ENCODE measurements around the gene ZNF142. TPM values are rescaled to one million over a fixed set of nuclear protein-coding genes. Genes with fewer than 3 reads are reported as not detected.
A peak's percentile ranks its signal among the peaks of the same experiment; 100 is the strongest.

The ZNF142 gene
- polyA plus RNA-seq, 3 donors = 0.72 to 15.6 (median 3.3) TPM

DNA sequence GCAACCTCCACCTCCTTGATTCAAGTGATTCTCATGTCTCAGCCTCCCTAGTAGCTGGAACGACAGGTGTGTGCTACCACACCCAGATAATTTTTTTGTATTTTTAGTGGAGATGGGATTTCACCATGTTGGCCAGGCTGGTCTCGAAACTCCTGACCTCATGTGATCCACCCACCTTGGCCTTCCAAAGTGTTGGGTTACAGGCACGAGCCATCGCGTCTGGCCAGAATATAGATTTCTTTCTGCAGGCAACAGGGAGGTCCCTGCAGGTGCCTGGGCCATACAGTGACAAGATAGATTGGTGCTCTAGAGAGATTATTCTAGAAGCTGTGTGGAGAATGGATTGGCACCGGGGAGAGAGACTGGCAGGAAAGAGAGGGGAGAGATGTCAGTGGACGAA lies 38.4 kb downstream of the ZNF142 start:
- Histone ChIP-seq H4K20me1 (ENCODE audit: insufficient read depth, low read length) (no peaks in the 10 kb centered on the region), H3K27me3 (ENCODE audit: control insufficient read depth in 2 of 2, insufficient read depth in 2 of 2, low read length in 2 of 2) (no peaks in the 10 kb centered on the region), H3K27ac (ENCODE audit: low read depth in 1 of 2, low read length in 2 of 2) (no peak overlapping the region), H3K4me1 (ENCODE audit: control insufficient read depth in 1 of 2, insufficient read depth in 2 of 2, low read length in 2 of 2) (peaks cover 18% of the 10 kb centered on the region in 2 donors), H2AFZ (ENCODE audit: insufficient read depth, low read depth, low read length, poor library complexity, severe bottlenecking) (no peak overlapping the region), H3K9ac (ENCODE audit: insufficient read depth, low read length, poor library complexity, severe bottlenecking) (no peak overlapping the region), H3K9me3 (replicated peaks in 1 of 2; ENCODE audit: control insufficient read depth in 1 of 2, insufficient read depth in 1 of 2, low read length in 2 of 2) (no peaks in the 10 kb centered on the region), H3K36me3 (replicated peaks in 1 of 2; ENCODE audit: control insufficient read depth in 1 of 2, insufficient read depth in 2 of 2, low read length in 2 of 2) (no peaks in the 10 kb centered on the region), H3K4me2 (replicated peaks; ENCODE audit: extremely low read depth, low read length, poor library complexity, severe bottlenecking) (no peak overlapping the region), H3K4me3 (replicated peaks in 1 of 3; ENCODE audit: low read depth in 2 of 3, low read length in 3 of 3) (no peak overlapping the region), H3K79me2 (ENCODE audit: insufficient read depth, low read length) (no peaks in the 10 kb centered on the region)
- Mint-ChIP-seq H3K27ac (no peak overlapping the region), H3K27me3 (ENCODE audit: low read depth in 3 of 3) (peaks cover 0 to 4% (median 2%) of the 10 kb centered on the region in 3 donors), H3K36me3 (no peaks in the 10 kb centered on the region), H3K4me1 (peaks cover 19% of the 10 kb centered on the region), H3K9me3 (peaks cover 0 to 1% (median 0%) of the 10 kb centered on the region in 7 donors), H3K4me3 (no peak overlapping the region)
- TF ChIP-seq CTCF (IDR thresholded peaks at IDR 0.05) = no peak
- intact Hi-C loops (cut with micrococcal nuclease) = no loop called here
- no peak for DNase-seq
- no CpG with 5 or more reads among the region's 7 CpGs for WGBS (ENCODE audit: insufficient coverage)

DNA sequence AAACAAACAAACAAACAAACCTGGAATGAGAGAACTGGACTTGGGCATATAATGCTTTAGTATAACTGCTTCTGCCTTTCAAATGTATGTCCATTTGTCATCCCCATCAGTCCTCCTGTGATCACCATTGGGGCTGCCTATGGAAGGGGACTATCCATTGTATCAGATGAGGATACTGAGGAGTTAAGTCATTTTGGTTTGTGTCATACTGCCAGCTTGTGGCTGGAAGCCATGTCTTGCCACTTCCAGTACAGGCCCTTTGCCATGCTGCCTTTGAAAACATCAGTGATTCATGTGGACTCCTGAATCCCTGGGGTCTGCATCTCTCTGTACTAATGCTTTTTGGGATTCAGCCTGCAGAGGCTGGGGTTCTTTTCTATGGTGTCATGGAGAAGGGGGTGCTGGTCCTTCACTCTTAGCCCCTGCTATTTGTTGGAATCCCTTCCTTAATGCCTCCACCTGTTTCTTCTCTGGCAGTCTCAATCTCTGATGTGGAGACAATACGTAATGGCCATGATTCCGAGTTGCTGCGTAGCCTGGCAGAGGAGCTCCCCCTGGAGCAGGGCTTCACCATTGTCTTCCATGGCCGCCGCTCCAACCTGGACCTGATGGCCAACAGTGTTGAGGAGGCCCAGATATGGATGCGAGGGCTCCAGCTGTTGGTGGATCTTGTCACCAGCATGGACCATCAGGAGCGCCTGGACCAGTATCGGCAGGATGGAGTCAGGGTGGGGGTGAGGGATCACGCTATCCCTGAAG lies 41.1 kb downstream of the ZNF142 start:
- H3K4me1 ChIP-seq (ENCODE audit: control insufficient read depth in 1 of 2, insufficient read depth in 2 of 2, low read length in 2 of 2) = peaks cover 9% of the 10 kb centered on the region in 2 donors
- H2AFZ ChIP-seq (ENCODE audit: insufficient read depth, low read depth, low read length, poor library complexity, severe bottlenecking) = no peak overlapping the region
- no peaks in the 10 kb centered on the region for H3K36me3 ChIP-seq (replicated peaks in 1 of 2; ENCODE audit: control insufficient read depth in 1 of 2, insufficient read depth in 2 of 2, low read length in 2 of 2)
- no peaks in the 10 kb centered on the region for H4K20me1 ChIP-seq (ENCODE audit: insufficient read depth, low read length)
- no peaks in the 10 kb centered on the region for H3K79me2 ChIP-seq (ENCODE audit: insufficient read depth, low read length)
- intact Hi-C loops (cut with micrococcal nuclease) = no loop called here
- no peak for DNase-seq
- no peaks in the 10 kb centered on the region for H3K36me3 Mint-ChIP-seq
- peaks cover 12% of the 10 kb centered on the region for H3K4me1 Mint-ChIP-seq
- no peak for TF ChIP-seq CTCF (IDR thresholded peaks at IDR 0.05)
- WGBS (ENCODE audit: insufficient coverage) = 96% methylated on average over 9 of the region's 9 CpGs
- H3K9ac ChIP-seq (ENCODE audit: insufficient read depth, low read length, poor library complexity, severe bottlenecking) = no peak overlapping the region
- H3K27ac ChIP-seq (ENCODE audit: low read depth in 1 of 2, low read length in 2 of 2) = no peak overlapping the region
- H3K27me3 ChIP-seq (ENCODE audit: control insufficient read depth in 2 of 2, insufficient read depth in 2 of 2, low read length in 2 of 2) = no peaks in the 10 kb centered on the region
- H3K27ac Mint-ChIP-seq = peak overlapping the region in 1 of 7 donors; percentile 35
- H3K27me3 Mint-ChIP-seq (ENCODE audit: low read depth in 3 of 3) = peaks cover 0 to 3% (median 2%) of the 10 kb centered on the region in 3 donors
- H3K4me3 Mint-ChIP-seq = no peak overlapping the region
- no peak overlapping the region for H3K4me3 ChIP-seq (replicated peaks in 1 of 3; ENCODE audit: low read depth in 2 of 3, low read length in 3 of 3)
- H3K9me3 ChIP-seq (replicated peaks in 1 of 2; ENCODE audit: control insufficient read depth in 1 of 2, insufficient read depth in 1 of 2, low read length in 2 of 2) = no peaks in the 10 kb centered on the region
- H3K9me3 Mint-ChIP-seq = peaks cover 0 to 1% (median 0%) of the 10 kb centered on the region in 7 donors
- no peak overlapping the region for H3K4me2 ChIP-seq (replicated peaks; ENCODE audit: extremely low read depth, low read length, poor library complexity, severe bottlenecking)
